Femur (tissue), 1 donor: ENCODE results near the gene BDKRB2.

Experiments used
- DNase-seq: peaks from one replicate; pipeline ENCODE4 v3.0.0-alpha.2; 2017

BDKRB2 gene

DNA sequence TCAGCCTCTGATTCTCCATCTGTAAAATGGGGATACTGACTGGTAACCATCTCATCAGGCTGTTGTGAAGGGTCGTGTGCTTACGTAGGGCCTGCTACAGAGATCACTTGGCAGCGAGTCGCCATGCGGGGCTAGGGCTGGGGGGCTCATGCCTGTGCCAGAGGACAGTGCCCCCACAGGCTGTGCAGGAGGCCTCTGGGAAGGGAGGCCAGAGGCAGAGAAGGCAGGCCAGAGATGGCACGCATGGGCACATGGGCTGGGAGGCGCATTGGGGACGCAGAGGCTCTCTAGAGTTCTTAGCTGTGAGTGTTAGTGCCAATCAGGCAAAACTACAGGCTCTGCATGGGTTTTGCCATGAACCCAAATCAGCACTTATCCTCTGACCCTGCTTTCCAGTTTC lies 3.5 kb upstream of the BDKRB2 start:
- no peak for DNase-seq

DNA sequence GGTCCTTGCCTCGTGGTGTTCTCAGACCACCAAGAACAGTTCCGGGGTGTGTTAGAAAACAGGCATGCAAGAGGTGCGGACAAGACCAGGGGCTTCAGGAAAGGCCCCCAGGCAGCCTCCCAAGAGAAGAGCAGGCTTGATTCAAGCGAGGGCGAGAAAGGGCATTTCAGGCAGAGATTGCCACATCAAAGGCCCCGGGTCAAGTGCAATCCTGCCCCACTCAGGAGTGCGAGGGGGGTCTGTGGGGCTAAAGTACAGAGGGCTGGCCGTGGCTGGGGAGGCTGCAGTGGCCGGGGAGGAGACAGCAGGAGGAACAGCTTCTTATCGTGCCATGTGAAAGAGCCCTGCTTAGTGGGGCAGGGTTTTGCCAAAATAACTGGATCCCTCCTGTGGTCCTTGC lies 2.7 kb upstream of the BDKRB2 start:
- DNase-seq = no peak

DNA sequence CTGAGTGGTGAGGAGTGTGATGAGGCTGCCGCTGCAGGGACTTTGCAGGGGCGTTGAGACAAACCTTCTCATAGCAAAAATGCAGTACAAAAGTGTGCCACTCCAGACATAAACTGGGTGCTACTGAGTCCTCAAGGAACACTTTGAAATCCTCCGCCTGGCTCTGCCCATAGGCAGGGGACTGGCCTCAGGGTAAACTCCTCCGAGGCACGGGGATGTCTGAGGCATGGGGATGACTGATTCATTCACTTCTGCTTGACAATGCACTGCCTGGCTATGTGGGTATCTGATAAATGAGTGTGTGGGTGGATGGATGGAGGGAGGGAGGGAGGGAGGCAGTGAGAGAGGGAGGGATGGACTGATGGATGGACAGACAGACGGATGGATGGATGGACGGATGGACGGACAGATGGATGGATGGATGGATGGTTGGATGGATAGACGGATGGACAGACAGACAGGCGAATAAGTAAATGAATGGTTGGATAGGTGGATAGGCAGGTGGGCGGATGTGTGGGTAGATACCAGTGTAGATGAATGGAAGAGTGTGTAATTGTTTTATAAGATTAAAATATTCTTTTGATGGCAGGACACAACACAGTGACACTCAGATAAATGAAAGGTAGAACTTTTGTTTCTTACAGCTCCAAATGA lies 2.1 kb upstream of the BDKRB2 start:
- no peak for DNase-seq

DNA sequence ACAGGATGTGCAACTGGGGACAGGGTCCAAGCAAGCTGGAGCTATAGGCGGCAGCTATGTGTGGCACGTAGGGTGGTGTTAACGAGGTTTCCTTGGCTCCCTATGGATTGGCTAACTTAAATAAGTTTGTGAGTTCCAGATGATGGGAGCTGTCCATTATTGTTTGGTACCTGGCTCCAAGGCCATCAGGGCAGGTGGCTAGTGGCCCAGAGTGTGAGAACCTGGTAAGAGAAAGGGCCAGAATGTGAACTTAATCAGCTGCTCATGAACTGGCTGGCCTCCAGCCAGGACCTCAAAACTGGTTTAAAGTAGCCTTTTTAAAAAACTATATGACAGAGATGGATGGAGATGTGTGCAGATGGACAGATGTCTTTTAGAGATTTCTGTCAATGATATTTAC lies 1.5 kb upstream of the BDKRB2 start:
- no peak for DNase-seq

DNA sequence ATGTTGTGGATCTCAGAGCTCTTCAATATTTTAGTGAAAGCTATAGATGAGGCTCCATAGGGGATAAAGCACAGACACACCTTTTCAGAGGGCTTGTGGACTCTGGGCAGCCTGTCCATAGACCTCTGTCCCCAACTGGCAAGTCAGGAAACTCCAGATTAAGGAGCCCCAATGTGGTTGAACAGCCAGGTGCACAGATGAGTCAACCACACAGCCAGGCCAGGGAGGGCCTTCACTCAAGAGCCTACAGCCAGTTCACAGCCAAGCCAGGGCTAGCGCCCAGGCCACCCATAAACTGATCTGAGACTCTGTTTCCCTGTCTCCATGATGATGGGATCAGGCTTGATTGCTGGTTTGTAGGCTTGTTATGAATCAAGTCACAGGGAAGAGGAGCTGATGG lies 1.0 kb upstream of the BDKRB2 start:
- DNase-seq = no peak

DNA sequence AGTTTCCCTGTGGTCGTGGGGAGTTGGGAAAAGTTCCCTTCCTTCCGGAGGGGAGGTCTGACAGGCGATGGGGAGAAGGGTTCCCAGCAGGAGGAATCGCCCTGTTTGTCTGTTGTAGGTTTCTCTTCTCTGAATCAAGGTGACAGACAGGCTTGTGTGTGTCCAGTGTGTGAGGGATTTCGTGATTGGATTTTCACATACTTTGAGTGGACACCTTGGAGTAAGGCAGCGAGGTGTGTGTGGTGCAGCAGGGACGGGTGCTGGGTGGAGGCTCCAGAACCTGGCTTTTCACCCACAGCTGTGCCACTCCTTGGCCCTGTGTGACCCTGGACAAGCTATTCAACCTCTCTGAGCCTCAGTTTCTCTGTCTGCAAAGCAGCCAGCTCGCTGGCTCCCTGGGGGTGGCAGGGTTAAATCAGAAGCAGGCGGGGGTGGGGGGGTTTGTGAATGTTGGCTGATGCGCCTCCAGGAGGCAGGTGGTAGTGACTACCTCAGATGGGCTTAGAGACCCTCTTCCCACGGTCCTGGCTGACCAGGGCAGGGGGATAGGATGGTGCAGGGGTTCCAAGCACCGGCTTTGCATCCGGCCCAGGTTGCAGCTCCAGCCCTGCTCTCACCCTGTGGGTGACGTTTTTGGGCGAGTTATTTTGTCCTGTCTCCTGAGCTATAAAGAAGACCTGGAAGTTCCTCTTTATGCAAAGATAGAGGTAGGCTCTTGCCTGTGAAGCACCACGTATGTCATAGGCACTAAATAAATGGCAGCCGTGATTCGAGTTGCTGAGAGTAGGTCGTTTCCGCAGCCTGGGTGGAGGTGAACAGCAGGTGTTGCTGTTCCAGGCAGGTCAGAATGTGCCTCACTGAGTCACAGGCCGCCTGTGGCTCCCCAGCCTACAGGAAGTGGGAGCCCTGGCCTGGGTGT lies 679 bp downstream of the BDKRB2 start:
- no peak for DNase-seq

DNA sequence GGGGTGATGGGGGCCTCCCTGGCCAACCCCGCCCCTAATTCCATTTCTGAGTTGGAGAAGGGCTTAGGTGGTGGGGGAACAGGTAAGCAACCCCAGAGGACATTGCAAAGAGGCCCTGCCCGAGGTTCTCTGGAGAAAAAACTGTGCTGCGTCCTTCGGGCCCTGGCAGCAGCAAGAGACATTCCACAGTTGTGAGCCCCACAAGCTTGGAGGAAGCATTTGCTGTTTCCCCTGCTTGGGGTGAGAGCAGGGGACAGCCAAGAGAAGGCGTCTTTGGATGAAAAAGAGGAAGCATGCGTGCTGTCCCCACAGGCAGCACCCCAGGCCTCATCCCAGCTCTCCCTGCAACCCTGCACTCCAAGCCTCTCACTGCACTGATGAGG lies 1.3 kb downstream of the BDKRB2 start:
- no peak for DNase-seq

DNA sequence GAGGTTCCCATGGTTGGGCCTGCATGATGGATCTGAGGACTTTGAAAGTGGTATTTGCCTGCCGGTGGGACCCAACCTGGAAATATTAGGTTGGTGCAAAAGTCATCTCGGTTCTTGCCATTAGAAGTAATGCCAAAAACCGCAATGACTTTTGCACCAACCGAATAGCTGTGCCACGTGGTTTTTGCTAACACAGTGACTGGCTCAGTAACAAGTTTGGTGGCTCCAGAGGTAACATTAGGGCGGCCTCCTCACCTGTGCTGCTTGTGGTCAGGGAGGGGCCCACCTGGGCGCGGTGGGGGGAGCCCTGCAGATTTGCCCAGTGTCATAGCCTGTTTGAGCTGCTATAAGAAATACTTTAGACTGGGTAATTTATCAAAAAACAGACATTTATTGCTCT lies 1.8 kb downstream of the BDKRB2 start:
- DNase-seq = no peak

DNA sequence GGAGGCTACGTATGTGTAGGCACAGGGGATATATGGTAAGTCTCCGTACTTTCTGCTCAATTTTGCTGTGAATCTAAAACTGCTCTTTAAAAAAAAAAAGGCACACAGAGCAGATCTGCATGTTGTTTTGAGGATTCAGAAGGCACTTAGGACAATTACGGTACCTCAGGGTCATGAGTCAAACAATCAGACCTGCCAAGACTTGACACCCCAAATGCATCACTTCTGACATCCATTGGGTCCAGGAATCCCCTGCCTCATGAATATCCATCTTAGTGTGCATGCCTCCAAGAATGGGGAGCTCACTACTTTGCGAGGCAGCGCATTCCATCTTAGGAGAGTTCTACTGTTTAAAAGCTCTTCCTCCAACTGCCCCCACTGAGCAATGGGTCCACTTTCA lies 3.0 kb downstream of the BDKRB2 start:
- no peak for DNase-seq

DNA sequence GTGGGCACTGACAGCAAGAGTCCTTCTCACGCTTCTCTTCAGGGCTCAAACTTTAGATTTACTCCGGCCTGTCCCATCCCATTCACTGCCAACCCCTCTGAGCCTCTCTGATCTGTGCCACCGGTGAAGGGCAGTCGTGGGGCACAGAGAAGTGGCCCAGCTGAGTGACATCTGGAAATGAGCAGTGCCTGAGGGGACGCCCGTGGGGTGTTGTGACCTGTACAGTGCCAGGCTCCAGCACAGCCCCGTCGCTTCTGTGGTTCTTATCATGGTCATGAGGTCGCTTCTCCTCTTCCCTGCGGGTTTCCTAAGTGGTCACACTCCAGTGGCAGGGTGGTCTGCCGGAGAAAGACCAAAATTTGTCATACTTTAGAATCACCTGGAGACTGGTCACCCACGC lies 4.1 kb downstream of the BDKRB2 start:
- DNase-seq = no peak

DNA sequence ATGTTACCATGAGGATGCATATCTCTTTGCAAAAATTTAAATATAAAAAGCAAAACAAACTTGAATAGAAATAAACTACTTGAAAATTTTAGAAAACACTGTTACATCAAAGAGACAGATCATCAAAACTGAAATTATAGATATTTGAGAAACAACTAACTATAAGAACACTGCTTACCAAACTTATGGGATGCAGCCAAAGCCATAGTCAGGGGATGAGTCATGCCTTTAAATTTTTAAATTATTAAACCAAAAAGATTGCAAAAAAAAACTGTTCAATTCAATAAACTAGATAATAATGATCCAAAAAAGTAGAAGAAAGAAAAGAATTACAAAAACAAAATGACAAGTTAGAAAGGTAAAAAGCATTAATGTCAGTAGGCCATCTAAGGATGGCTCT lies 7.5 kb downstream of the BDKRB2 start:
- no peak for DNase-seq

DNA sequence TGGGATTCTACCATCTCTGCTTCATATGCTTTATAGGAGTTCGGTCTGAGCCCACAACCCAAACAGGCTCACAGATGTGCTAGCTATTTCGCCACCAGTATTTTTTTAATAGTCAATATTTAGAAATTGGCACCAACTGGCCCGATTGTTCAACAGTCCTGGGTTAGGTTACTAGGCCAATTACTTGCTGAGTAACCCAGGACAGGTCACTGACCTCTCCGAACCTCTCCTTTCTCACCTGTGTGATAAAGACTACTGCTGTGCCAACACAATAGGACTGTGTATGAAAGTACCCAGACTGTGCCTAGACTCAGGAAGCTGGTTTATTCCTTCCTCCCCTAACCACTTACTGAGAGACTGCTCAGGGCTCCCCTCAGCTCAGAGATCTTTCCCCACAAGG lies 8.3 kb downstream of the BDKRB2 start:
- no peak for DNase-seq

DNA sequence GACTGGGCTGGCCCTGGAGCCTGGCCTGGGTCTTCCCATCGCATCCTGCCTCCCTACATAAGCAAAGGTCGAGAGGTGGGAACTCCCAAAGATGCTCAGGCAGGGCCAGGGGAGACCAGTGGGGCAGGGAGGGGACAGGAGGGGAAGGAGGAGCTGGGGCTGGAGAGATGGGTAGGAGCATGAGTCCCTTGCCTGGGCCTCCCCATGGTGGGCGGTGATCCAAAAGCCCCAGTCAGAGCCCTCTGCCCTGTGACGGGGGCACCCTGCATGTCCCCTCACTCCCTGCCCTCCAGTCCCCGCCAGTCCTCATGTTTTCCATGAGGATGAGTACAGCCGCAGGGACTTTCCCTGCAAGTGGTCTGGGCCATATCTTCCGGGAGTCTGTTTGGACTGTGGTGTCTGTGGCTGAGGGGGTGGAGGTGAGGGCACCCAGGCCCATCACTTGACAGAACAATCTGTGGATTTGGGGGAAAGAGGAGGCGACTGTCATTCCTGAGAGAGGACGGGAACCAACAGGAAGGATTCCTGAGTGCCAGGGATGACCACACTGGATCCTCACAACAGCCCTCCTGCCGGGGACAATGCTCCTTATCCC lies 9.3 kb downstream of the BDKRB2 start:
- DNase-seq = no peak

DNA sequence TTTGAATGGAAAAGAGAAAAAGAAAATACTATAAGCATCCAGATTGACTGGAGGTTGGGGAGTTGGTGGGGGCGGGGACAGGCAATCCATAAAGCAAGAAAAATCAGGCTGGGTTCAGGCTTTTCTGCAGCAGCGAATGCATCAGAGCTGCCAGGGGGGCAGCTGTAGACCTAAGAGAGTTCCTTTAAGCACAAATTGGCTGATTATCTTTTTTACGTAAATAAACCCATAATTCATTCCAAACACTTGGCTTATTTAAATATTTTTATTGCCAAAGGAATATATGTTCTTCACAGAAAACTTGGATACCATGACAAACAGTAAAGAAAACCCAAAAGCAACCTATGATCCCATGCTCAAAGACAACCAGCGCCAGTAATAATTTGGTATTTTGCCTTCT lies 10.2 kb downstream of the BDKRB2 start:
- DNase-seq = peak; percentile 25

DNA sequence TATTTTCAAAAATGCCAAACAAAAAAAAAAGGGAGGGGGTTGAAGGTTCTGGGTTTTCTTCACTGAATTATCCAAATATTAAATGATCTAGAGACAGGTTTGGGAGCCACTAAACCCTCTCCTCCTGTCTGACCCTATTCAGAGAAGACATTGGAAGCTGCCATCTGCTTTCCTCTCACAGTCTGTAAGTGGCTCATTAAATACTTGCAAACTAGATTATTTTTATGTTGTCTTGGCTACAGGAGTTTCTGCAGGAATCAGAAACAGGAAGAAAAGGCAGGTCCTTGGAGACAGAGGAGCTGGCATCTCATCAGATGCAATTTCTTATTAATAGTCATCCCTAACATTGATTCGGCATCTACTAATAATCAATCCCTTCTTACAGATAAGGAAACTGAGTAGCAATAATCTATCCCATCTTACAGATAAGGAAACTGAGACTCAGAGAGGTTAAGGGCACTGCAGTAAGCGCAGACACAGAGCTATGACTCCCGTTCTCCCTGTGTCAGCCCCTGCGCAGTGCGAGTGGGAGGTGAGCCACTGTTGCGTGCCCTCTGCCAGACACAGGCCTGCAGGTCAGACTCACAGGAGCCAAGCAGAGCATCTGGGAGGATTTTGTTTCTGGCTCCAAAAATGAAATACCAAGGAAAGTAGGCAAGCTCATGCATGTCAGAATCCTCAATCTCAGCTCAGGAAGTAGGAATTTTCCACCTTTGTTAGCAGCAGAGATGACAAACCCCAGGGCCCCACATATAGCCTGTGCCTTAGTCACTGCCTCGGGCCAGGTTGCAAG lies 11.0 kb downstream of the BDKRB2 start:
- DNase-seq = no peak

DNA sequence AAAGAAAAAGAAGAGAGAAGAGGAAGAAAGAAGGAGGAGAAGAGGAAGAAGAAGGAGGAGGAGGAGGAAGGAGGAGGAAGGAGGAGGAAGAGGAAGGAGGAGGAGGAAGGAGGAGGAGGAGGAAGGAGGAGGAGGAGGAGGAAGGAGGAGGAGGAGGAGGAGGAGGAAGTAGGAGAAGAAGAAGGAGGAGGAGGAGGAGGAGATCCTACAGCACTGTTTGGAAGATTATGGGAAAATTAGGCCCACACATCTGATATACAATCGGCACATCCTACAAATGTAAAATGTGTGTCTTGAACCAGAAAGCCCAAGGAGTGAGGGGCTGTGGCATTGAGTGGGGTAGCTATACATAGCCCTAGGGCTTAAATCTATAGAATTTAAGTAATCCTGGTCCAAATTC lies 12.0 kb downstream of the BDKRB2 start:
- DNase-seq = no peak

DNA sequence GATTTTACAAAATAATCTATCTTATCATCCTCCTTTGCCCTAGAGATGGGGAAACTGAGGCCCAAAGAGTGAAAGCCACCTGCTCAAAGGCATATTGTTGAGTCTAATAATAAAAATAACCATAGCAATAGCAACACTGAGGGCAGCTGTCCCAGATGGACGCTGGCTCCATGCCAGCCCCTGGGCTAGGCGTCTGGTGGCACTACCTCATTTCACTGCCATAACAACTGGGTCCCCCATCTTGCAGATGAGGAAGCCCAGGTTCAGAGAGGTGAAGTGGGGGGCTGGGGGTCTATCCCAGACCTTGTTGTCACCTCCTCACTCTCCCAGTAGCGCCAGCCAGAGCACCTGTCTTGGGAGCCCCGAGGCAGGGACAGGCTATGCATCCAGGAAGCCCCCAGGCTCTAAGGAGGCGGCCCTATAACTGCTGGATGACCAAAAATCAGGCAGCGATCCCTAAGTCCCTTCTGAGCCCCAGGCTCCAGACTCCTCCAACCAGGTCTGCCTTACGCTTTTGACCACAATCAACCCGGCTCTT lies 12.8 kb downstream of the BDKRB2 start:
- peak; percentile 35 for DNase-seq

DNA sequence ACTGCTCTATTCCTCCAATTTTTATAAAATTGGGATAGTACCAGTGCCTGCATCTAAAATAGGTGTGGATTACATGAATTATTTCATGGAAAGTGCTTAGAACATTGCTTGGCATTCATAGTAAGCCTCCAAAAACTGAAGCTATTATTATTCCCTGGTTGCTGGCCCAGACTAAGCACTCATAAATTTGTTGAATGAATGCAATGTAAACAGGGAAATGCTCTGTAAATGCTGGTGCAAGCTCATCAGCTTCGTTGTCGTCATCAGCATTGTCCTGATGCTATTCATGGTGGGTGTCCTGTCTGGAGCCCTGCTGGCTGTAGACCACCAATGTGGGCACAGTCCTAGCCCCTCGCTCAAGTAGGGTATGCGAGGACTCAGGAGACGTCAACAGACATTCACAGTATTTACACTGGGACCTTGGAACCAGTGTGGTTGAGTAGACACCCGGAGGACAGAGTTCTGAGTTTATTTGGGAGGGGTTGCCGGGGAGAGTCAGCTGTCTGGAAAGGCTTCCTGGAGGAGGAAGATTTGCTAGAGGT lies 16.5 kb downstream of the BDKRB2 start:
- no peak for DNase-seq

DNA sequence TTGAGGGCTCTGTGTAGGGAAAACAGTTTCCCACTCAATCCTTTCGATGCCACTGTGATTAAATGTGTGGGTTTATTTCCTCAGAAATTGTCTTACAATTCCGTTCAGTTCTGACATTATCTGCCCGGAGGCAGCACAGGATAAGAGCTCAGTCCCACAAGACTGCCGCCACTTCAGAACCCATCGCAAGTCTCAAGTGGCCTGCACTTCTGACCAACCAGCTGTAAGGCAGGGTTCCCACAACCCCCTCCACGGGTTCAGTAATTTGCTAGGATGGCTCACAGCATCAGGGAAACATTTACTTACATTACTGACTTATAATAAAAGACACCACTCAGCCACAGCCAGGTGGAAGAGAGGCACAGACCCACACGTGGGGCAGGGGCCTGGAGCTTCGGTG lies 17.2 kb downstream of the BDKRB2 start:
- DNase-seq = no peak

DNA sequence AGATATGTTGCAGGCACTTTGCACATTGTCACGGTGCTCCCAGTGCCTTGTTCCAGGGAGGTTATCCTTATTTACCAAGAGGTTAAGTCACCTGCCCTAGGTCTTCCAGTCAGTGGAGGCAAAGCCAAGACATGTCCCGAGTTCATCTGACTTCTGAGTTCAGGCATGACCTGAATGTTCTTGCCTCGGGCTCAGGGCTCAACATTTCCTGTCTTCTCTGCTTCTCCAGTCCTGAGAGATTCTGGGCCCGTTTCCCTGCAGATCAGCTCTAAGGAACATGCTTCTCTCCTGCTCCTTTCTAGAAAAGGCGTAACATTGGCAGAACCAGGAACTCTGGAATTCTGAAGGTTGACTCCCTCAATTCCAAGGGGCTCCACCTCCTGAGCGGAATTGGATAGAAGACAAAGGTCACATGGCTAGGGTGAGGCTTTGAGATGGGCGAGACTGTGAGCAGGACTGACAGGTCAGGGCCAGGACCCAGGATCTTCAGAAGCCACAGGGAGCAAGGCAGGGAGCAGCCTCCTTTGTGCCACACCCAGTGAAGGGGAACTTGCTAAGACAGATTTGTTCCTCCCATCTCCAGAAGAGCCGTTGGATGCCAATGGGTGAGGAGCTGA lies 19.9 kb downstream of the BDKRB2 start:
- DNase-seq = no peak

DNA sequence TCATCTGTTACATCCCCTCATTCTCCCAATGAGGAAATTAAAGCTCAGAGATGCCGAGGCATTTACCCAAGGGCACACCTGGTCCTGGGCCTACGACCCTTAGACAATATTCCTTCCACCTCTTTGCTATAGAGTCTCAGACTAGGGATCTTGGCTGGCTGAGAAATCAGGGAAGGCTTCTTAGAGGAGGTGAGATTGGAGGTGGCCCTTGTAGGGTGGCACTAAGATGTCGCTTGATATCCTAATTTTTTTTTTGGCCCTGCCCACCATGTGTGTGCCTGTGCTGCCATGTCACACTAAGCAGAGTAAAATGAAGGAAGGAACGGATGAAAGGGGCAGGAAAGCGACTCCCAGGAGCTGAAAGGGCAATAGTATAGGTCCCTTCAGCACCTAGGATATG lies 20.6 kb downstream of the BDKRB2 start:
- no peak for DNase-seq

DNA sequence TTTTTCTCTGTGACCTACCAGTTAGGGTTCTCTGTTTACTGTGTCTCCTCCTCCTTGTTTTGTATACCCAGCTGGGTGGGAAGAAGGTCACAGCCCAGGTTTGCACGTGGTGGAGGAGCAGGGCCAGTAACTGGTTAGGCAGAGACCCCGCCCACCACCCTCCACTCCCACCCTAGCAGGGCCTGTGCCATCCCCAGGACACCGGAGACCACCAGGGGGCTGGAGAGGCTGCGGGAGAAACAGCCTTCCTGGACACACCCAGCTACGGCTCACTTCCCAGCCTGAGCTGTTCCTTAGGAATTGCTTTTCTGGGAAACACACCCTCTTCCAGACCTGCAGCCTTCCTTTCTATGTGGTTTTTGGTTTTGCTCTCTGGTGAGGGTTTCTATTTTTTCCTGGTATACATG lies 21.1 kb downstream of the BDKRB2 start:
- DNase-seq = peak; percentile 79
